ENCODE results near the gene SPECC1L. TPM values are rescaled to one million over a fixed set of nuclear protein-coding genes. Genes with fewer than 3 reads are reported as not detected.

SPECC1L gene
- total RNA-seq, 1 donor: 46.7 TPM

DNA sequence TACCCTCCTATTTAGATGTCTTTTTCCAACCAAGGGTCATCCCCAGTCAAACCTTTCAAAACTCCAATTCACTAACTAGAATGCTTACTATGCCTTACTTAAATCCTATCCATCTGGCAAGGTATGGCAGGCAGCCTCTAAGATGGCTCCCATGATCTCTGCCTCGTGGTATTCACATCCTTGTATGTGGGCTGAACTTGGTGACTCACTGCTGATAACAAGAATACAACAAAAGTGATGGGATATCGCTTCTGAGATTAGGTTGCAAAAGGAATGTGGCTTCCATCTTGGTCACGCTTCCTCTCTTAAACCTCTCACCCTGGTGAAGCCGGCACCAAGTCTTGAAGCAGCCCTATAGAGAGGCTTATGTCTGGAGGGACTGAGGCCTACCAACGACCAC lies 194.9 kb downstream of the SPECC1L start:
- peak overlapping the region; percentile 6 for H3K27ac ChIP-seq (ENCODE audit: low read depth, low read length)
- no peaks in the 10 kb centered on the region for H3K27me3 ChIP-seq (ENCODE audit: insufficient read depth, low read length)
- no peak for DNase-seq (ENCODE audit: insufficient read length, low spot score, missing footprints)
- no peaks in the 10 kb centered on the region for H4K20me1 ChIP-seq (ENCODE audit: insufficient read depth, low read length)
- no peak for TF ChIP-seq CTCF (IDR thresholded peaks at IDR 0.05; ENCODE audit: extremely low read depth, low read depth, low read length)
- H3K36me3 ChIP-seq (ENCODE audit: insufficient read depth, low read length): no peaks in the 10 kb centered on the region
- no peaks in the 10 kb centered on the region for H3K79me2 ChIP-seq (ENCODE audit: insufficient read depth, low read length)
- no peak overlapping the region for H3K4me2 ChIP-seq (ENCODE audit: insufficient read depth, low read length)
- peak overlapping the region; percentile 3 for H2AFZ ChIP-seq (ENCODE audit: low read length)
- no peaks in the 10 kb centered on the region for H3K9me3 ChIP-seq (ENCODE audit: low read depth, low read length)
- H3K4me3 ChIP-seq (ENCODE audit: insufficient read depth, low read length): no peak overlapping the region
- peaks cover 22% of the 10 kb centered on the region for H3K4me1 ChIP-seq (ENCODE audit: insufficient read depth, low read length)

DNA sequence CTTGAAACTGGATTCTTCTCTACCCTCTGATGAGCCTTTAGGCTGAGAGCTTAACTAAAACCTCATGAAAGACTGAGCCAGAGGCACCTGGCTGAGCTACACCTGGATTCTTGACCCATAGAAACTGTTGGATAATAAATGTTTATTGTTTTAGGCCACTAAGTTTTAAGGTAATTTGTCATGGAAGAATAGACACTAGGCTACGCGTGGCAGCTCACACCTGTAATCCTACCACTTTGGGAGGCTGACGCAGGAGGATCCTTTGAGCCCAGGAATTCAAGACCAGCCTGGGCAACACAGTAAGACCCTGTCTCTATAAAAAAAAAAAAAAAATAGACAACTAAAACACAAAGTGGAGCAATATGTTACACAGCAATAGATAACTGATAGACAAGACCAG lies 195.3 kb downstream of the SPECC1L start:
- no peak for DNase-seq (ENCODE audit: insufficient read length, low spot score, missing footprints)
- Histone ChIP-seq H3K36me3 (ENCODE audit: insufficient read depth, low read length) (no peaks in the 10 kb centered on the region), H3K4me2 (ENCODE audit: insufficient read depth, low read length) (no peak overlapping the region), H4K20me1 (ENCODE audit: insufficient read depth, low read length) (no peaks in the 10 kb centered on the region), H3K79me2 (ENCODE audit: insufficient read depth, low read length) (no peaks in the 10 kb centered on the region), H3K4me1 (ENCODE audit: insufficient read depth, low read length) (peaks cover 24% of the 10 kb centered on the region), H3K27me3 (ENCODE audit: insufficient read depth, low read length) (no peaks in the 10 kb centered on the region), H2AFZ (ENCODE audit: low read length) (peak overlapping the region; percentile 3), H3K27ac (ENCODE audit: low read depth, low read length) (no peak overlapping the region), H3K9me3 (ENCODE audit: low read depth, low read length) (no peaks in the 10 kb centered on the region), H3K4me3 (ENCODE audit: insufficient read depth, low read length) (no peak overlapping the region)
- TF ChIP-seq CTCF (IDR thresholded peaks at IDR 0.05; ENCODE audit: extremely low read depth, low read depth, low read length): no peak

GRCh38 chr22:24466716-24467328 lies 196.2 kb downstream of the SPECC1L start:
- H2AFZ ChIP-seq (ENCODE audit: low read length): no peak overlapping the region
- no peak for DNase-seq (ENCODE audit: insufficient read length, low spot score, missing footprints)
- H3K4me3 ChIP-seq (ENCODE audit: insufficient read depth, low read length): no peak overlapping the region
- no peaks in the 10 kb centered on the region for H3K9me3 ChIP-seq (ENCODE audit: low read depth, low read length)
- H3K79me2 ChIP-seq (ENCODE audit: insufficient read depth, low read length): no peaks in the 10 kb centered on the region
- H3K4me2 ChIP-seq (ENCODE audit: insufficient read depth, low read length): peak overlapping the region; percentile 47
- H3K27me3 ChIP-seq (ENCODE audit: insufficient read depth, low read length): no peaks in the 10 kb centered on the region
- no peak for TF ChIP-seq CTCF (IDR thresholded peaks at IDR 0.05; ENCODE audit: extremely low read depth, low read depth, low read length)
- peak overlapping the region; percentile 19 for H3K27ac ChIP-seq (ENCODE audit: low read depth, low read length)
- peaks cover 32% of the 10 kb centered on the region for H3K4me1 ChIP-seq (ENCODE audit: insufficient read depth, low read length)
- H3K36me3 ChIP-seq (ENCODE audit: insufficient read depth, low read length): no peaks in the 10 kb centered on the region
- H4K20me1 ChIP-seq (ENCODE audit: insufficient read depth, low read length): no peaks in the 10 kb centered on the region

DNA sequence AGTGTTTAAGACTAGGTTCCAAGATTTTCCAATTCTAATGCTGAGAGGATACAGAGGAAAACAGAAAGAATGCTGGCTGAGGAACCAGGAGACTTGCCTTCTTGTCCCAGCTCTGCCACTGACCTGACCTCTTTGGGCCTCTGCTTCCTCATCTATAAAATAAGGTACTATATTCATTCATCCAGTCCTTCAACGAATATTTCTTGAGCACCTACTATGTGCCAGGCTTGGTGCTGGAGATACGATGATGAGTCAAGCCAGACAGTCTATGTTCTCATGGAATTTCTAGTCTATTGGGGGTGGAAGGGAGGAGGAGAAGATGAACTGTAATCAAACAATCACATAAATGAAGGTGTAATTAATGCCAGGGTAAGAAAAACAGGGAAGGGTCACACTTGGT lies 196.7 kb downstream of the SPECC1L start:
- Histone ChIP-seq H3K4me1 (ENCODE audit: insufficient read depth, low read length) (peaks cover 36% of the 10 kb centered on the region), H3K9me3 (ENCODE audit: low read depth, low read length) (no peaks in the 10 kb centered on the region), H3K4me3 (ENCODE audit: insufficient read depth, low read length) (no peak overlapping the region), H3K4me2 (ENCODE audit: insufficient read depth, low read length) (peak overlapping the region; percentile 47), H2AFZ (ENCODE audit: low read length) (no peak overlapping the region), H3K27me3 (ENCODE audit: insufficient read depth, low read length) (no peaks in the 10 kb centered on the region), H3K27ac (ENCODE audit: low read depth, low read length) (no peak overlapping the region), H4K20me1 (ENCODE audit: insufficient read depth, low read length) (no peaks in the 10 kb centered on the region), H3K36me3 (ENCODE audit: insufficient read depth, low read length) (no peaks in the 10 kb centered on the region), H3K79me2 (ENCODE audit: insufficient read depth, low read length) (no peaks in the 10 kb centered on the region)
- DNase-seq (ENCODE audit: insufficient read length, low spot score, missing footprints): no peak
- TF ChIP-seq CTCF (IDR thresholded peaks at IDR 0.05; ENCODE audit: extremely low read depth, low read depth, low read length): no peak

Other genes with a start within 250 kb of the SPECC1L start
- 0.72 and 2.4 TPM in 2 replicates for gene SUSD2, start 89.3 kb upstream of the SPECC1L start, total RNA-seq
- gene GGT5, start 25.7 kb upstream of the SPECC1L start, total RNA-seq: 7.2 and 16.2 TPM in 2 replicates
- gene ADORA2A, start 156.8 kb downstream of the SPECC1L start, total RNA-seq: 0.72 and 1.2 TPM in 2 replicates
- under 0.01 TPM in 1 of 2 replicates, not detected in the other for gene UPB1, start 224.5 kb downstream of the SPECC1L start, total RNA-seq

All from osteoblast (primary cell).